AG10803 (cell line): ENCODE results near the gene CD53.
"Not testable (repeated sequence)": the region's sequence is repeated elsewhere in the genome, so short reads cannot be mapped to it uniquely, and the experiment has no call there.

ENCODE experiments used
- DNase-seq: peaks from one replicate; pipeline ENCODE4 v3.0.0; 2010; ENCODE audit warnings: low read depth
- H3K4me3 ChIP-seq: 2 replicates; pipeline ENCODE4 v1.5.1; 2011; ENCODE audit warnings: mild to moderate bottlenecking, low read length, control low read depth
- CTCF ChIP-seq: conservative IDR thresholded peaks from 2 replicates; pipeline ENCODE4 v1.5.1; 2011; ENCODE audit warnings: mild to moderate bottlenecking, low read length, control low read depth, inconsistent platforms

CD53 gene

GRCh38 chr1:110872745-110873720, at the start of gene CD53:
CD53 (plus strand) TSS chr1:110873148; CDS start chr1:110891409, 18,261 bp downstream.
- TF ChIP-seq CTCF = no peak
- no peak within 1 kb of the TSS for H3K4me3 ChIP-seq
- no peak for DNase-seq

- H3K4me3 ChIP-seq = no peak overlapping the region
- DNase-seq = no peak
- TF ChIP-seq CTCF = no peak
Observed at GRCh38 chr1:110824192-110824591, 48.8 kb upstream of the CD53 start.

DNA sequence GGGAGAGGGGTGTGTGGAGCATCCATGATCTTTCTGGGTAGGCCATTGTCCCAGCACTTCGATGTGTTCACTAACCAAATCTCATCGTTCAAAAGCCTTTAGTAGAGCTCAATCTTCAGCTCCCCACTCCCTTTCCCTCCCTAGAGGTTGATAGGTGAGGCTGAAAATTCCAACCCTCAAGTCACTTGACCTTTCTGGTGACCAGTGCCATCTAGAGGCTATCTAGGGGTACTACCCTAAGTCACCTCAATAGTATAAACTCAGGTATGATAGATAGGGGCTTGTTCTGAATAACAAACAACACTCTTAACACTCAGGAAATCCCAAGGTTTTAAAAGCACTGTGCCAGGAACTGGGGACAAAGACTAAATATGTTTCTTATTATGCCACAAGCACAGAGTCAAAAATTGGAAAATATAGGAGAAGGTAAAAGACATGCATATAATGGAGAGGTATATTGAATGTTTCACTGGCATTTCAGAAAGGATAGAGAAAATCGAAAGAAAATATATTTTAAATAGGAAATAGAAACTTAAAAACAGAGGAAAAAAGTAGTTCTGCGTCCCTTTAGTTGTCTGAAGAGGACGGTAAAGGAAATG, 42.9 kb upstream of the CD53 start:
- no peak overlapping the region for H3K4me3 ChIP-seq
- TF ChIP-seq CTCF = peak; percentile 83
- peak; percentile 17 for DNase-seq

GRCh38 chr1:110833779-110834178, 39.2 kb upstream of the CD53 start:
- not testable (repeated sequence) for DNase-seq, H3K4me3 ChIP-seq

GRCh38 chr1:110846861-110847260, 26.1 kb upstream of the CD53 start:
- no peak for TF ChIP-seq CTCF
- no peak for DNase-seq
- H3K4me3 ChIP-seq = no peak overlapping the region

DNA sequence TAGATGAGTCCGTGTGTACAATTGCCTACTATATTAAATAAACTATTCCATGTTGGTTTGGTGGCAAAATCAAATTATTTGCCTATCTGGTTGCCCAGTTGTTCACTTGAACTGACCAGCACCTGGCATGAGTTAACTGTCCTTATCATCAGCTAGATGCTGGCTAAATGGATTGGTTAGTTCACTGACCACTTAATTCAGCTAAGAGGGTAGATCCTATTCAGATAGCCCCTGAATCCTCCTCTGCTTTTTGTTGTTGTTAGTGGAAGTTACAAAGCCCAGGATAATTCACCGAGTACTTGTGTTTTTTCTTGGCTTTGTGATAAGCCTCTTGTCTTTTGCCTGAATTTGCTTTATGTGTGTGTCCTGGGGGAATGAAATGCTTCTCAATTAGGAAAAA, 22.8 kb upstream of the CD53 start:
- TF ChIP-seq CTCF = no peak
- DNase-seq = no peak
- no peak overlapping the region for H3K4me3 ChIP-seq

- no peak for DNase-seq
- TF ChIP-seq CTCF = no peak
- no peak overlapping the region for H3K4me3 ChIP-seq
Observed at GRCh38 chr1:110850627-110851026, 22.3 kb upstream of the CD53 start.
